ENCODE data around the gene ALS2CL.

- TF ChIP-seq CTCF (IDR thresholded peaks at IDR 0.05) (no peak), POLR2A (IDR thresholded peaks at IDR 0.05) (no peak), EP300 (IDR thresholded peaks at IDR 0.05) (no peak)
These were observed 43.9 kb upstream of the ALS2CL start for GRCh38 chr3:46737329-46737731.

All from ovary (tissue), 3 donors.